Measurements from ENCODE around the gene ADAMTS12.
"Not testable (repeated sequence)": the region's sequence is repeated elsewhere in the genome, so short reads cannot be mapped to it uniquely, and the experiment has no call there.

Gene ADAMTS12, protein sequence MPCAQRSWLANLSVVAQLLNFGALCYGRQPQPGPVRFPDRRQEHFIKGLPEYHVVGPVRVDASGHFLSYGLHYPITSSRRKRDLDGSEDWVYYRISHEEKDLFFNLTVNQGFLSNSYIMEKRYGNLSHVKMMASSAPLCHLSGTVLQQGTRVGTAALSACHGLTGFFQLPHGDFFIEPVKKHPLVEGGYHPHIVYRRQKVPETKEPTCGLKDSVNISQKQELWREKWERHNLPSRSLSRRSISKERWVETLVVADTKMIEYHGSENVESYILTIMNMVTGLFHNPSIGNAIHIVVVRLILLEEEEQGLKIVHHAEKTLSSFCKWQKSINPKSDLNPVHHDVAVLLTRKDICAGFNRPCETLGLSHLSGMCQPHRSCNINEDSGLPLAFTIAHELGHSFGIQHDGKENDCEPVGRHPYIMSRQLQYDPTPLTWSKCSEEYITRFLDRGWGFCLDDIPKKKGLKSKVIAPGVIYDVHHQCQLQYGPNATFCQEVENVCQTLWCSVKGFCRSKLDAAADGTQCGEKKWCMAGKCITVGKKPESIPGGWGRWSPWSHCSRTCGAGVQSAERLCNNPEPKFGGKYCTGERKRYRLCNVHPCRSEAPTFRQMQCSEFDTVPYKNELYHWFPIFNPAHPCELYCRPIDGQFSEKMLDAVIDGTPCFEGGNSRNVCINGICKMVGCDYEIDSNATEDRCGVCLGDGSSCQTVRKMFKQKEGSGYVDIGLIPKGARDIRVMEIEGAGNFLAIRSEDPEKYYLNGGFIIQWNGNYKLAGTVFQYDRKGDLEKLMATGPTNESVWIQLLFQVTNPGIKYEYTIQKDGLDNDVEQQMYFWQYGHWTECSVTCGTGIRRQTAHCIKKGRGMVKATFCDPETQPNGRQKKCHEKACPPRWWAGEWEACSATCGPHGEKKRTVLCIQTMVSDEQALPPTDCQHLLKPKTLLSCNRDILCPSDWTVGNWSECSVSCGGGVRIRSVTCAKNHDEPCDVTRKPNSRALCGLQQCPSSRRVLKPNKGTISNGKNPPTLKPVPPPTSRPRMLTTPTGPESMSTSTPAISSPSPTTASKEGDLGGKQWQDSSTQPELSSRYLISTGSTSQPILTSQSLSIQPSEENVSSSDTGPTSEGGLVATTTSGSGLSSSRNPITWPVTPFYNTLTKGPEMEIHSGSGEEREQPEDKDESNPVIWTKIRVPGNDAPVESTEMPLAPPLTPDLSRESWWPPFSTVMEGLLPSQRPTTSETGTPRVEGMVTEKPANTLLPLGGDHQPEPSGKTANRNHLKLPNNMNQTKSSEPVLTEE (N-terminal part only)

DNA sequence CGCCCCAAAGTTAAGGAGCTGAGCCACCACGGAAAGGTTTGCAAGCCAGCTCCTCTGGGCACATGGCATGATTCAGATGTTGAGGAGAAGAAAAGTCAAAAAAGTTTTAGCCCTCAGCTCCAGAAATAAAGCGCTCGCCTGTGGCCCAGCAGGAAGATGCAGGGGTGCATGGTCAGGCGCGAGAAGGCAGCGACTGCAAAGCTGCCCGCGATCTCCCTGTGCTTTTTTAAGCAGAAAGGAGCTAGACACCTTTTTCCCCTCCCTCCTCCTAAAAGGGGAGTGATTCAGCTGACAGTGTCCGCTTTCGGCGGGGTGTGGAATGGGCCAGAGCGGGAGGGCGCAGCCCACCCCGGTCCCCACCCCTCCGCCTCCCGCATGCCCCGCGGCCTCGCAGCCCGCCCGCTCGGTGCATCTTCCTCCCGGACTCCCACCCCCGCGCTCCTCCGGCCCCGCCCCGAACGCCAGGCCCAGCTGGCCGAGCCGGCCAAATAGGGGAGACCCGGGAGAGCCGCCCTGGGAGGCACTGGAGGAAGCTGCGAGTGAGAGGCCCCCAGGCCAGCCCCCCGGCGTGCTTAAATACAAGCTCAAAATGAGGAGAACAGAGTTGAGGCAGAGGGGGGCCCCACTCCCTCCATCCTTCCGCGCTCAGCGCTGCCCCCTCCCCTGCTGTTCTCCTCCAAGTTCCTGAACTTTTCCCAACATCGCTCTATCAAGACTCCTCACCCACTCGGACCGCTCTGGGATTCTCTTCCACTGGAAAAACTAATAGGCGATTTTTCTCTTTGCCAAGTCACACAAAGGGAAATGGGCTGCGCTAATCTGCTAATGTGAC, at the start of gene ADAMTS12:
ADAMTS12 (minus strand) TSS at position 203 of the 832 bp plus-strand sequence; CDS start at position 69, 134 bp downstream.
- DNase-seq (ENCODE audit: low read depth in 2 of 2), result peak; percentile 32 to 40

DNA sequence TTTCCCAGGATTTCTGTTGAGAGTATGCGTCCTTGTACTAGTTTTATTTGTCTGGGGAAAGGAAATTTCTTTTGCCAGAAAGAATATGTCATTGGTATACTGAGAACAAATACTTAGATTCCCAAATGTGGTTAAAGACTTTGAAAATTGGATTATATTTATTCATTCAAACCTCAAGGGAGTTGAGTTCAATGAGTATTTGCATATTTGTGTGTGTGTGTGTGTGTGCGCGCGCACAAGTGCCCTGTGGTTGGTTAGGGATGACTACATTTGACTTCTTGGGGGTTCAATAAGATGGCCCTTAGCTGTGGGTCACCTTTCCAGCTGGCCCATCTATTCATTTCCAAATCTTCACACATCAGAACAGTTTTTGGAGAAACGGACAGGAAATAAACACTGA, 49.3 kb upstream of the ADAMTS12 start:
- no peak for DNase-seq (ENCODE audit: low read depth in 2 of 2)

GRCh38 chr5:33939556-33940262, 47.9 kb upstream of the ADAMTS12 start:
- no peak for DNase-seq (ENCODE audit: low read depth in 2 of 2)

GRCh38 chr5:33938881-33939280, 47.1 kb upstream of the ADAMTS12 start:
- no peak for DNase-seq (ENCODE audit: low read depth in 2 of 2)

- no peak for DNase-seq (ENCODE audit: low read depth in 2 of 2)
Measured at GRCh38 chr5:33938507-33938796, 46.7 kb upstream of the ADAMTS12 start.

- DNase-seq (ENCODE audit: low read depth in 2 of 2), result no peak
Measured at GRCh38 chr5:33937707-33938506, 46.1 kb upstream of the ADAMTS12 start.

DNA sequence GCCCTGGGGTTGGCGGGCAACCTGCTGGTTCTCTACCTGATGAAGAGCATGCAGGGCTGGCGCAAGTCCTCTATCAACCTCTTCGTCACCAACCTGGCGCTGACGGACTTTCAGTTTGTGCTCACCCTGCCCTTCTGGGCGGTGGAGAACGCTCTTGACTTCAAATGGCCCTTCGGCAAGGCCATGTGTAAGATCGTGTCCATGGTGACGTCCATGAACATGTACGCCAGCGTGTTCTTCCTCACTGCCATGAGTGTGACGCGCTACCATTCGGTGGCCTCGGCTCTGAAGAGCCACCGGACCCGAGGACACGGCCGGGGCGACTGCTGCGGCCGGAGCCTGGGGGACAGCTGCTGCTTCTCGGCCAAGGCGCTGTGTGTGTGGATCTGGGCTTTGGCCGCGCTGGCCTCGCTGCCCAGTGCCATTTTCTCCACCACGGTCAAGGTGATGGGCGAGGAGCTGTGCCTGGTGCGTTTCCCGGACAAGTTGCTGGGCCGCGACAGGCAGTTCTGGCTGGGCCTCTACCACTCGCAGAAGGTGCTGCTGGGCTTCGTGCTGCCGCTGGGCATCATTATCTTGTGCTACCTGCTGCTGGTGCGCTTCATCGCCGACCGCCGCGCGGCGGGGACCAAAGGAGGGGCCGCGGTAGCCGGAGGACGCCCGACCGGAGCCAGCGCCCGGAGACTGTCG, 45.4 kb upstream of the ADAMTS12 start:
- no peak for DNase-seq (ENCODE audit: low read depth in 2 of 2)

- DNase-seq (ENCODE audit: low read depth in 2 of 2), result no peak
Measured at GRCh38 chr5:33936381-33937016, 44.7 kb upstream of the ADAMTS12 start, which contains the start of gene RXFP3. RXFP3 (plus strand) TSS chr5:33936386; CDS start chr5:33936741, 355 bp downstream.

DNA sequence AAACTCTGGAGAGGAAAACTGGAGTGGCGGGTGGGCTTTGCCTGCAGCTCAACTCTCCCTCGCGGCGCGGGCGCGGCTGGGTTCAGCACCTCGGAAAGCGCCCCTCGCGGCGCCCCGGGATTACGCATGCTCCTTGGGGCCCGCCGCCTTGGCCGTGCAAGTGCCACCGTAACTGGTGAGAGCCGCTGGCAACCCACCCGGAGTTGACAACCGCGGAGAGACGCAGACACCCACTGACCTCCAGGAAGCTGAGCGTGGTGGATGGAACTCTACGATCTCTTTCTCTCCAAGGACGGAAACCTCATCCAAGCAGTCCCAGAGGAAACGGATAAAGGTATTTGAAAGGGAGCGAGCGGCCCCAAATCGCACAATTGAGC, 44.2 kb upstream of the ADAMTS12 start:
- no peak for DNase-seq (ENCODE audit: low read depth in 2 of 2)

- DNase-seq (ENCODE audit: low read depth in 2 of 2), result no peak
Measured at GRCh38 chr5:33934176-33934575, 42.4 kb upstream of the ADAMTS12 start.

DNA sequence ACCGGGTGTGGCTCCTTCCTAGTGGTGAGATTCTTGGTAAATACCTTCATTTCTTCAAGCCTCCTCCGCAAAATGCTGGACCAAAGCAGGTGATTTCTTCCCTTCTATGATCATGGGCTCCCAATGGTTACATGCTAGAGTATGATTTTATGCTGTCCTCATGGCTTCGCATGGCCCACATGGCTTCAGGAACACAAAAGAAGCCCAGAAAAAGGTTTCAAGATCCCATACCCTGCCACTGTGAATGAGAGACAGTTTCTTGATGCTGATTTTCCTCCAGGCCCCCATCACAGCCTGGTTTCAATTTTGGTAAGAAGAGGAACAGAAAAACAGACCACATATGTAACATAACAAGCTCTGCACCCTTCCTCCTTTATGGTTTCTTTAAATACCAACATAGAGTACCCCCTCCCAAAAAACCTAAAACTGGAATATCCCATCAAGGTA, 42.0 kb upstream of the ADAMTS12 start:
- DNase-seq (ENCODE audit: low read depth in 2 of 2), result no peak

GRCh38 chr5:33931136-33931535, 39.3 kb upstream of the ADAMTS12 start:
- DNase-seq (ENCODE audit: low read depth in 2 of 2), result no peak

DNA sequence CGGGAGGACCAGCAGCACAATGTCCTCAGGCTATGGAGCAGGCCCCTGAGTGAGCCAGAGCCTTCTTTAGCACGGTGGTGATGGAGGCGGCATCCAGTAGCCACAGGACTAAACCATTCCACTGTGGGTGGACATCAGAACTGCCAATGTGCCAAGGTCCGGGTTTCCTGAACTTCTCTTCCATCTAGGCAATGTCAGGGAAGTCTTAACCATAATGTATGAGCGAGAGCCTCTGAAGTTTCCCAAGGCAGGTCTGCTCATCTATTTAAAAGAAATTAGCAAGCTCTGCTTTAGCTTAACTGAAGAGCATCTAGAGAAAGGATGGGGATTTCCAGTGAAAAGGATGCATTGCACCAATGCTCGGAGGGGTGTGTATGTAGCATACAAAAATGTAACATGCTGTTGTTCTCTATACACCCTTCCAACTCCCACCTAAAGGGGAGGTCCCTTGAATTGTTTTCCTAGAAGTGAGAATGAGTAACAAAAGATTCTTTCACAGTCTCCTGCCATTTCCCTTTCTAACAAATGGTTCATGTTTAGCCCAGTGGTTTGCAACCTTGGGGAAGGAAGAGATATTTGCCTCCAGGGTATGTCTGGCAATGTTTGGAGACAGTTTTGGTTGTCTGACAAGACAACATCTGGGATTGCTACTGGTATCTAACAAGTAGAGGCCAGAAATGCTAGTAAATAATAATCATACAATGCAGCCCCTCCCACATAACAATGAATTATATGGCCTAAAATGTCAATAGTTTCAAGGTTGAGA, 38.3 kb upstream of the ADAMTS12 start:
- no peak for DNase-seq (ENCODE audit: low read depth in 2 of 2)

DNA sequence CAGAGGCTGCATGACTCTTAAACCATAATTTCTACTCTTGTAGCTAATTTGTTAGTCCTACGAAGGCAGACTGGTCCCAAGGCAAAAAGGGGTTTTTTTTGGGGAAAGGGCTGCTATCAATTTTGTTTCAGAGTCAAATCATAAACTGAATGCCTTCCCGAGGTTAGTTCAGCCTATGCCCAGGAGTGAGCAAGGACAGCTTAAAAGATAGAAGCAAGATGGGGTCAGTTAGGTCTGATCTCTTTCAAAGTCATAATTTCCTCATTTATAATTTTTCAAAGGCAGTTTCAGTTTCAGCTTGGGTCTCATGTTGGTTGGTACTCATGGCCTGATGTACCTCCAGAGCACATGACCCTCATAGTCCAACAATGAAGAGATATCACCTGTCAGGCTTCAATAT, 36.5 kb upstream of the ADAMTS12 start:
- no peak for DNase-seq (ENCODE audit: low read depth in 2 of 2)

DNA sequence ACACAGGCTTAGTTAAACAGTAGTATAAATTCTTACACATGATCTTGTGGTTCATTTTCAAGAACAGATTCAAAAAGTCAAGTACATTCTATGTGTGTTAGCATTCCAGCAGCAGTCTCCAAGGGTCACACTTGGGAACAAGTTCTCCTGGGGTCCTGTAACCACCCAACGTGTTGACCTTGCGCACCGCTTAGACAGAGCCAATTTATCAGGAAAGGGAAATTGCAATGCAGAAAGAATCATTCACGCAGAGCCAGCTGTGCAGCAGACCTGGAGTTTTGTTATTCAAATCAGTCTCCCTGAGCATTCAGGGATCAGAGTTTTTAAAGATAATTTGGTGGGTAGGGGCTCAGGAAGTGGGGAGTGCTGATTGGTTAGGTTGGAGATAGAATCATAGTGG, 35.9 kb upstream of the ADAMTS12 start:
- DNase-seq (ENCODE audit: low read depth in 2 of 2), result no peak

DNA sequence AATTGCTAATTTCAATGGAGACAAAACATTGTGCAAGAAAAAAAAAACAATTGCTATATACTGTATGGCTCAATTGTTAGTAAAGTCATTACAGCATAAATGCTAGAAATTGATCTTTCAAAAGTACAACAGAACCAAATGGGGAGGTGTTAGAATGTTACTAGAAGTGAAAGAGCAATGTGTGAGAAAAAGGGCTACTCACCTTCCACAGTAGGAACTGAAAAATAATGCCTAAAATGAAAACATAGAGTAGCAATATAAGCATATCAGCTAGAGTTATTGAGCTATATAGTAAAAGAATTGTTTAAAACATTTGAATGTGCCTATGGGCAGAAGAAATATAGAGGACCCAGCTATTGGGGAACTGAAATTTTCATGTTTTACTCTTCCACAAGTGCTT, 33.5 kb upstream of the ADAMTS12 start:
- DNase-seq (ENCODE audit: low read depth in 2 of 2), result no peak

- no peak for DNase-seq (ENCODE audit: low read depth in 2 of 2)
Measured at GRCh38 chr5:33921002-33921401, 29.2 kb upstream of the ADAMTS12 start.

DNA sequence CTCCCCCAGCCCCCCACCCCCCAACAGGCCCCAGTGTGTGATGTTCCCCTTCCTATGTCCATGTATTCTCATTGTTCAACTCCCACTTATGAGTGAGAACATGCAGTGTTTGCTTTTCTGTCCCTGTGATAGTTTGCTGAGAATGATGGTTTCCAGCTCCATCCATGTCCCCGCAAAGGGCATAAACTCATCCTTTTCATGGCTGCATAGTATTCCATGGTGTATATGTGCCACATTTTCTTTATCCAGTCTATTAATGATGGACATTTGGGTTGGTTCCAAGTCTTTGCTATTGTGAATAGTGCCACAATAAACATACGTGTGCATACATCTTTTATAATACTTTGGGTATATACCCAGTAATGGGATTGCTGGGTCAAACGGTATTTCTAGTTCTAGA, 23.1 kb upstream of the ADAMTS12 start:
- not testable (repeated sequence) for DNase-seq (ENCODE audit: low read depth in 2 of 2)
